PFSK-1 (cell line): ENCODE measurements around the gene CLEC11A.

Experiments
- POLR2AphosphoS5 ChIP-seq: IDR thresholded peaks from 2 replicates; pipeline ENCODE4 v1.6.1; 2012; ENCODE audit warnings: low read depth, mild to moderate bottlenecking, control low read depth, low read length, moderate library complexity
- REST ChIP-seq, 2 experiments: IDR thresholded peaks; 2 replicates each; pipeline versions ENCODE4 v1.6.1 to v1.8.0; 2011 to 2012; ENCODE audit warnings: low read depth in 2 of 2, low read length in 2 of 2, control low read depth in 1 of 2, inconsistent platforms in 1 of 2, mild to moderate bottlenecking in 1 of 2, moderate library complexity in 1 of 2; ENCODE audit not compliant: insufficient read depth in 1 of 2
- TAF1 ChIP-seq: IDR thresholded peaks from 2 replicates; pipeline ENCODE4 v1.6.1; 2012; ENCODE audit warnings: low read length, control low read depth, borderline replicate concordance; ENCODE audit not compliant: insufficient read depth

- no peak for TF ChIP-seq POLR2AphosphoS5
- no peak for TF ChIP-seq TAF1
- TF ChIP-seq REST (IDR thresholded peaks at IDR 0.05; ENCODE audit: insufficient read depth in 1 of 2, low read depth in 2 of 2, low read length in 2 of 2): no peak
Measured at GRCh38 chr19:50764409-50764808, 41.2 kb downstream of the CLEC11A start.
